Embryonic facial prominence (tissue), 1 donor: Measurements from ENCODE around the gene MKNK1.

Experiments
- DNase-seq: peaks from one replicate; pipeline ENCODE4 v3.0.0-alpha.2; 2016; ENCODE audit errors: extremely low spot score

MKNK1 gene

DNA sequence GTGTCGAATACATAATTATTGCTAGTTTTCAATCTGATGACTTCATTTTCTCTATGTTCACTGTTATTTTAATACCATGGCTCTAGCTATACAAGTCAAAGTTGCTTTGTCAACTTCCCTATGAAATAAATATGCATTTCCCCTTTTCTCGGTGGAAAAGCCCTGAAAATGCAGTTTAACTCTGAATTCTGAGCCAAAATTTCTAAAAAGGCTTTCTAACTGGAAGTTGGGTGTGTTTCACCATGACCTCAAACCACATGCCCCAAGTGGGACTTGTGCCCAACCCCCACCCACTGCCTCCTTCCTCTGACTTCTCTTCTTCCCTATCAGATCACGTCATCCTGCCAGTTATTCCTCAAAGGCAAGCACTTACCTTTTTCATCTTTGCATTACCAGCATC lies 8.9 kb downstream of the MKNK1 start:
- no peak for DNase-seq

DNA sequence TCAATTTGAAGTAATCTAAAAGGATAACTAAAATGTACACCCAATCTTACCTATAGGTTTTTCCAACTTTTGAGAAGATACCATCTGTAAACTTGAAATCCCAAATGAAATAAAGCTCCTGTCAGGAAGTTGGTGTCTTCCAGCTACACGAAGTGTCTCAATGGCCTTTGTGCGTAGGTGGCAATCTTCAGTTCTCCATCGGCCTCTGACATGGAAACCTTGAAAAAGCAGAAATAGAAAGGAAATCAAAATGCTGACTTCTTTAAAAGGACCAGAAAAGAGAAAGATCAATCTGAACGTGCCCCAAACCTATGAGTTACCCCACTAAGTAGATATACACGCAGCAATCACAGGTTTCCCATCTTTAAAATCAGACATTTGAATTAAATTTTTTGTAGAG lies 10.0 kb downstream of the MKNK1 start:
- DNase-seq, result no peak

DNA sequence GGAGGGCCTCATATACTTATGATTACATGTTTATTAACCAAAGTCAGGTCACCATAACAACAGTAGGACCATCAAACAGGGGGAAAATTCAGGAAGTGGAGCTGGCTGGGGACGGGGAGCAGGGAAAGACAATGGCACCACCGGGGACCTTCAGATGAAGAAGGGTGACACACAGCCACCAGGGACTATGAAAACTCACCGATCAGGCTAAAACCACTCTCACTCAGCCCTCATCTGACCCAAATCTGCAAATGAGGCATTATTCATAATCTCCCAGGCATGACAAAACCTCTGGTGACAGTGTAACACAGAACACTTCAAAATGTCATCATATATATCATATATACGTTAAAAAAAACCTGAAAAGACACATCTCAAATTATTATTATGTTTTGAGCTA lies 11.2 kb downstream of the MKNK1 start:
- DNase-seq, result no peak

DNA sequence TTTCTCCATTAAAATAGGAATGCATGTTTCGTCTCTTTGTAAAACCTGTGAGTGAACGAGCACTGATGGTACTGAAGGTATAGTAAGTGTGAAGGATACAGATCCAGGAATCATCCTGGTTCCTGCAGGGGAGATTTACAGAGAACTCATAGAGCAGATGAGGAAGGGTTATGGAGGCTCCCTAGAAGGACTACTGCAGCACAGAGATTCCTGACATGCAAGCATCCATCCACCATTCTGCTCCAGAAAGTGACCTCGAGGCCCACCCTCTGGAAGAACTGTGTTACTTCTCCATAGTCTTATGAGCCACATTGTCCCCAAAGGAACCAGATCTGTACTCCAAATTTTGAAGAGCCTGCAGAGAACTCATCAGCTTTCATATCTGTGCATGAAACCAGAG lies 14.5 kb downstream of the MKNK1 start:
- DNase-seq, result no peak

DNA sequence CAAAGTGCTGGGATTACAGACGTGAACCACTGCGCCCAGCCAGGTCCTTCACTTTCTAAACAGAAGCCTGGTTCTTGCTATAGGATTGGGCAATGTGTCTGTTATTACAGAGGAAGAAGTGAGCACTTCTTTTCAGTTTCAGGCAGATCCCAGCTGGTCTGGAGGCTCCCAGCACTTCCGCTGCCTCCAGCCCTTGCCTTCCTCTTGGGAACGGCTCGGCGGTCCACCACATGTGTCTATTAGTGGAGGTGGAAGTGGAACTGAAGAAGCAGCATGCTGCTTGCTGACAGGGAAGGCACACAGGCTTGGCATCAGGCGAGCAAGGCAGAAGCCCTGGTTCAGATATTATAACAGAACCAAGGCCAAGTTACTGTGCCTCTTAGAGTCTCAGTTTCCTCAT lies 17.0 kb downstream of the MKNK1 start:
- no peak for DNase-seq

DNA sequence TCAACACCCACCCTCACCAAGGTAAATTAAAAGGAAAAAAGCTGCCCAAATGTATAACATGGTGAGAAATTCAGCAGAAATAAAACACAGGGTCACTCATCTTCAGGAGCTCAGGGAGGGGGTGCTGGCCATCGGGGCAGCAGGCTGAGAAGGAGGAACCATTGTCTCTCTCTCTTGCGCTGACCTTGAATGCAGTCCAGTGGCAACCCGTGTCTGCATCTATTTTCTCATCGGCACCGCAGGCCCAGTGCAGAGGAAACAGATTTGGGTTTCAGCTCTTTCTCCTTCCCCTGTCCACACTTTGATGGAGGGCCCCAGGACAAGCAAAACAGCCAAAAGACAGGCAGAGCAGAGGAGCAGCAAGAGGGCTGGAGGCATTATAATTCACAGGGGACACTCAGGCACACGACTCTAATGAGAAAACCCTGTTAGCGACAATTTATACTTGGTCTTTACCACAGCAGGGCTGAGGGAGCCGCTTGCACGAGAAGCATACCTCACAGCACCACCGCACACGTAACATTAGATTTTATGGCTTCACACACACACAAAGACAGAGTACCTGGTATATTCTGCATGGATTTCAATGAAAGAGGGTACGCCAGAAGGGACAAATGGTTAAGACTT lies 18.6 kb downstream of the MKNK1 start:
- DNase-seq, result no peak

DNA sequence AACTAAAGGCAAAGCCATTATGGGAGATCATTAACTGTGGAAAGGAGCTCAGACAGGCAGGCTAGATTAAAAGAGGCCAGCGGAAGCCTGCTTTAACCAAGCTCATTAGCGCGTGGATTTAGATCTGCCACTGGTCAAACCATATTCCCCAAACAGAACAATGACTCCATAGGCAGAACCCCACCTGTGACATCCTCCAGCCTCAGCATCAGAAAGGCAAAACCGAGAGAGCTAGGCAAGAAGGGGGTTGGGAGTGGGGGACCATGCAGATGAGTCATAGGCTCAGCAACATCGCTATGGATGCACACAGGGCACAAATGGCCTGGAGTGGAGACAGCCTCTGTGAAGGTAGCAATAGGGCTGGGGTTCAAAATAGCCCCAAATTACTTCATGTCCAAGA lies 20.6 kb downstream of the MKNK1 start:
- DNase-seq, result no peak

DNA sequence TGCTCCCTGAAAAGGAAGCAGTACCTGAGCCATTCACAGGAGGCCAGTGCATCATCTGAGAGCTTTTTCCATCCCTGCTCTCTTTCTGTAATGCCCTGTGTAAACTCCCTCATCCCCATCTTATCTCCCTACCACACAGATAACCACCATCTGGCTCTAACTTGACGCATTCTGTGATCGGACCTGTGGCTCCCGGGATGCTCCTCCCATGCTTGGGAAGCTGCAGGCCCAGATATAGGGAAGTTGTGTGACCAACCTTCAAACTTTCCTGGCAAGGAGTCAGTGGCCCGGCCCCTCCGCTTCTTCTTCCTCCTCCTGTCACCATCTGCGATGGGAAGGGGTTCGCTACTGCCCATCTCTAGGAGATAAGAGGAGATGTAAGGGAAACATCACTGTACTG lies 21.1 kb downstream of the MKNK1 start:
- no peak for DNase-seq

DNA sequence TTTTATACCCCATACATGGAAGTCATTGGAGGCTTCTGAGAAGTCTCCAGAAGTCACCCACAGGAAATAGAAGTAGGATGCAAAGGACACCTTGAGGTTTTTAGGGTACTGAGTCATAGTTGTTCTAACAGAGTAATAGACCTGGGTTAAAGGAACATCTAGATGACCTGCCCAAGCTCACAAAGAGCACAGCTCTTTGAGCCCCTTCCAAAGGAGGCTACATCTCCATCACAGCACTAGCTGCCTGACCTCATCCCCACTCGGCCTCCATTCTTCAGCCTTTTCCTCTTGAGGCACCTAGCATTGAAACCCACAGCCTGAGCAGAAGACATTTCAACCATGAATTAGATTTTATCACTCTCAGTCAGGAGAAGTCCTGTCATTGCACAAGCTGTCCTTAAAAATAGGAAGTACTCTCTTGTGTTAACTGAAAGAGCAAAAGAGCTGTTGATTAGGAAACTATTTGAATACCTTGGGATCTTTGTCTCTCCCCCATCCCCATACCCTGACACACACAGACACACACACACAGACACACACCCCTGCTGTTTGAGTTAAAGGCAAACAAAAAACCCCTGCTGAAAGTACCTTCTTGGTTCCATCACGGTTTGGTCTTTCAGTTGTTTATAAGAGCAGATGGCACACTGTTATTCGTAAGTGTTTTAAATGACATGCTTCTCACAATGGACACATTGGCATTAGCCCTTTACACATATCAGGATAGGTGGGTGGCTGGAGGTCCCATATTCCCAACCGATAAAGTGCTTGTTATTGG lies 22.2 kb downstream of the MKNK1 start:
- no peak for DNase-seq

DNA sequence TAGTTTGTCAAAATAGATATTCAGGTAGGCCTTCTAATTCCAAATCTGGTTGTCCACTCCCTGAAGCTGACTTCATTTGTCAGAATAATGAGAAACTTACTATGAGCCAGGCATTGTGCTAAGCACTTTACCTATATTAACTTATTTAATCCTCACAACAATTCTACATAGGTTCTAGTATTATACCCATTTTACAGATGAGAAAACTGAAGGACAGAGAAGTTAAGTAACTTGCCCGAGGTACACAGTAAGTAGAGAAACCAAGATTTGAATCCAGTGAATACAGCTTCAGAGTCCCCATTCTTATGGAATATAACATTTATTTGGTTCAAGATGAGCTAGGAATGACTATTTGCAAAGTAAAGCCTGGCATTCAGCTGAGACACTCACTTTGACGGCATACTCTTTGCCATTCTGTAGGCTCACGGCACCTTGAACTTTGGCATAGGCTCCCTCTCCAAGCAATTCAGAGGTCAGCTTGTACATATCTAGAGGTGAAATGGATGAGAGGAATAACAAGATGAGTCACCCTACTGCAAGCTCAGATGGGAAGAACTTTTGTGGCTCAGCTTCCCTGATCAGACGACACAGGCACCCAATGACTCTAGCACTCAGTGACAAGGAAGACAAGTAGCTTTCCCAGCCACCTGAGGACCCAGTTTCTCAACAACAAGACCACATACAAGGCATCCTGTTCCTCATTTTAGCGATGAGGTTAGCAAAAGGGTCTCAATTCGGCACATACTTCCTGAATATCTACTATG lies 23.7 kb downstream of the MKNK1 start:
- DNase-seq, result no peak

DNA sequence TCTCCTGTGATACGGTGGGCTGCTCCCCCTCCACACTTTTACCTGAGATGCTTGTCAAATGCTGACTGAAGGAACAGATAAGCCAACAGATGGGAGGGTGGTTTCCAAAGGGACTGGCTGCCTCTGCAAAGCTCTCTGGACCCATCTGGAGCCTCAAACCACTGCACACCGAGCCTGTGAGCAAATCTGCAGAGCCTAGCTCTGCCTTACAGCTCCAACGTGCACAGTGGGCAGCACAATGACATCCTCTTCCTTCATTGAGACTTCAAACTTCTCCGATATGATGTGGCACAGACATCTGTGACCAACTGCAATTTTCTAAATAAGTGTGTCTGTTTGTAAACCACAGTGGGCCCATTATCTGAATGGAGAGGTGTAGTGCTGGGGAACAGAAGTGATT lies 26.4 kb downstream of the MKNK1 start:
- DNase-seq, result no peak

DNA sequence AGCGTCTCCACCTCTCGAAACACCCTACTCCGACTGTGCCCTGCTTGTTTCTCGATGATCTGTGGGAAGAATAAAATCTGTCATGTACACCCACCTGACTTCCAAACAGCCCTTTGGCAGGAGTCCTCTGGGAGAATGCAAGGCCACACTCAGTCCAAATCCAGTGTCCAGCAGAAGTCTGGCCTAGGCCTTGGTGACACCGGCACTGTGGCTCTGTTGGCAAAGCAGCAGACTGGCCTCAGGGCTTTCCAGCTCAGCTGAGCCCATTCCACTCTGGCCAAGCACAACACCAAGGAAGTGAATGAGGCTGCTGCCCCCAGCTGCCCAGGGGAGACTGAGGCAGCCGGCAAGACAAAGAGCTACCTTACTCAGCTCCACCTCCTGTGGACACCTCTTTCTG lies 27.5 kb downstream of the MKNK1 start:
- DNase-seq, result no peak

DNA sequence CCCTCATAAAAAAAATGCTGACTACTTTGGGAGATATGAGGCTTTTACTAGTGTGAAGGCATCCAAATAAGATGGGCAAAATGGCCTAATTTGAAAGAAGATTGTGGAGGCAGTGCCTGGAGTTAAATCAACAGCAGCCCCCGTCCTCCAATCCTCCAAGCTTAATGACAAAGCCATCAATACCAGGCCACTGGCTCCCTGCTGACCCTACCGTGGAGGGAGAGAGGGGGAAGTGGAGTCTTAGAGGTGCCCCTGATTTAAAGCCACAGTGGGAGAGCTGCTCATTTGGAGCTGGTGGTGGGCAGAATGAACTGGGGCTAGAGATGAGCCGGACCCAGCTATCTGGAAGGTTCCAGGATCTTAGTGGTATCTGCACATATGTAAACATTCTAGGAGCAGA lies 28.3 kb downstream of the MKNK1 start:
- no peak for DNase-seq

DNA sequence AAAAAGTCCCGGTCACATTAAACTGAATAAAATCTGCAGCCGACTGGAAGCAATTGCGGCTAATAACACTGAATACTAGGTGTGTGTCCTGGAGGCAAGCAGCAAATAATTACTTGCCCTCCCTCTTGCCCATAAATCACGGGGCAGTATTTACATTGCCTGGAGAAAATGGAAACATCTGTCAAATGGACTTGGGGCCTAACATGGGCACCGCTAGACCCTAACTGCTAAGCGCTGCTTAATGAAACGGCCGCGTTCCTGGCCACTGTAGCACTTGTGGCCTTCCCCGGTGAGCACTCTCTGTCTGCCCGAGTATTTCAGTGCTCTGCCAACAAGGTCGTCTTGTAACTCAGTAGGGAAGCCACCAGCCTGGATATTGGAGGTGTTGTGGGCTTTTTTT lies 28.8 kb downstream of the MKNK1 start:
- no peak for DNase-seq

DNA sequence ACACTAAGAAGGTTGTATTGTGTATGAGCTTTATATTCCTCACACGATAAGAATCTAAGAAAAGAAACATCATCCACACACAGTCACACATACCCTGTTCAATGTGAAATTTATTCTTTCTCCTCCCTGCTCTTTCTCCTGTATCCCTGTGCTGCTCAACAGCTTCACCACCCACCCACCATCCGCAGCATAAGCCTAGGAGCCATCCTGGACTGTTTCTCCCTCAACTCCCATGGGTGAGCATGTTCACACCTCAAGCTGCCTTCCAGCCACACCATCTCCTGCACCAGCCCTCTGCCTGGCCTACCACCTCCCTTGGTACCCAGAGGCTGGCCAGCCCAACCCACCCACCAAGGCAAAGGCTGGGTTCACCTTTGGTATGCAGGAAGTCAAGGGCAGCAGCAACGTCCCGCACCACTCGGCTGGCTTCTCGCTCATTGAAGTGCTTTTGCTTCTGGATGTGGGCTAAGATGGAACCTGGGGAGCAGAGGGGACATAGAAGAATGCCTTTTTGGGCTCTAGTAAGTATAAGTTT lies 32.3 kb downstream of the MKNK1 start:
- no peak for DNase-seq

DNA sequence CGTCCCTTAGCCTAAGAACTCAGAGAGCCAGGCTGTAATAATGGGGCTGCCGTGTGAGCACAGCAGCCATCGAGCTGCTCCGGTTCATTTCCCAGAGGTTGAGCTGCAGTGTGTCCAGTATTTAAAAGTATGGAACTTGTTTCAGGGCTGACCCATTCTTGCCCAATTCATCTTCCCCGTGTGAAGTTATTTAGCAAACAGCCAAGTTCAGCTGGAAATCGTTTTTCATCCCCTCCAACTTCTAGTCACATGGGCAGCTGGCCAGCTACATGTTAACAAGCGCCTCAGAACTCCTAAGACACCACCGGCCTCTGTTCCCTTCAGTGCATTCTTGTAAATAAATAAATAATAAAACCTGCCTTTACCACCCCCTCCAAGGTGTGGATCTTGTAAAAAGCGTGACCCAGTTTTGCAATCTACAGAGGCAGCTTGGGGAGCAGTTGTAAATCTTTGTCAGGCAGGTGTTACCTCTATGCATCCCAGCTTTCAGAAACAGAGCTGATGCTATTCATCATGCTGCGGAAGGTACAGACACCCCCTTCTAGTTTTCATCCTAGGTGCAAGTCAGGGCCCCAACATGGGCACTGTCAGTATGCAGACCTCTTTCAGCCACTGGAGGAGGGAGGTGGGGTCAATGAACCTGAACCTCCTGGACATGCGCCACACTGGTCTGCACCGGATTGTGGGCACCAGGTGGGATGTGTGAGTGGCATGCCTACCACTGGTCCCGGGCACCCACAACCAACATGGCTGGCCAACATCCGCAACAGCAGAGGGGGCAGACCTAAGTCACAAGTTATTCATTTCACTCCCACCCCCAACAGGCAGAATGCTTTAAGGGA lies 34.0 kb downstream of the MKNK1 start:
- no peak for DNase-seq

DNA sequence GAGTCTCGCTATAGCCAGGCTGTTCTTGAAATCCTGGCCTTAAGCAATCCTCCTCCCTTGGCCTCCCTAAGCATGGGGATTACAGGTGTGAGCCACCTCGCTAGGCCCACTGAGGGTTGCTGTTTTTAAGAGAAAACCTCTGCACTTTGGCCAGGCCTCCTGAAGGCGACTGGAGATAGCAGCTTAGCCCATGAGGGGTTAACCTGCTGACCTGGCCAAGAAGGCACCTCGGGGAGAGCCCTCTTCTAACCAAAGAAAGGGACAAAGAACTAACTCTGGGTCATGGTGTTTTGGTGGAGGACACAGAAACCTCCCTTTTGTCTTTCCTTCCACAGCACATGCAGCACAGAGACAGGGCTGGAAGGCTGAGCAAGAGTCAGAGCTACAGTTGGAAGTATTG lies 35.0 kb downstream of the MKNK1 start:
- DNase-seq, result no peak

DNA sequence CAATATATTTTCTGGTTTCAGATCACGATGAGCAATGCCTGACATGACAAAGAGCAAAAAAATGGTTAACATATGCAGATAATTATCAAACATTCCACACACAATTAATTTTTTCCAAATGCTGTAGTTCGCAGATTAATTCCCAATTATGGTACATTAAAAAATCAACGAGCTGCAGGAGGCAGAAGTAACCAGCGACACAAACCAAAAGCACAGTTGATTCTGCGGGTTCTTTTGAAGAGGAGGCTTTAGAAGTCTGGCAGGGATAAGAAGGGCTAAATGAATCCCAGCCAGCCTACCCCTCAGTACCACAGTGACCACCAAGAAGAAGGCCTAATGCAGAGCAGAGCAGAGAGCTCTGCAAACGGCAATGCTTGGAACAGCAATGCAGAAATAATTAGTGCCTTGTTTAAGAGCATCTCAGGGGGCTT lies 35.6 kb downstream of the MKNK1 start:
- no peak for DNase-seq

DNA sequence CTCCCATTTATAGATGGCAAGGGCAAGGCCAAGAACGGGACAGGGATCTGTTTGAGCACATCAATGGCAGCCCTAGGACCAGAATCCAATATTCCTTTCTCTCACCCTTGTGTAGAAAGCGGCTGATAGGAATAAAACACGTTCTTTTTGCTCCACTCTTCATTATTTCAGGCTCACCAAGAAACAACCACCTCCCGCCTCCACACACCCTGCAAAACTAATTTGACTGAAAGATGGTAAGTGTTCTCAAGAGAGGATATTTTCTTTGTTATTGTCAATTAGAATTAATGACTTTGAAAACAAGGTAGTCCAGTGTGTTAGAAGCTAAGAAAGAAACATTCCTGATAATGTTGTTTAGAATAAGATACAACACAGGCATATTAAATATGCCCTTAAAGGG lies 40.7 kb downstream of the MKNK1 start:
- DNase-seq, result no peak

DNA sequence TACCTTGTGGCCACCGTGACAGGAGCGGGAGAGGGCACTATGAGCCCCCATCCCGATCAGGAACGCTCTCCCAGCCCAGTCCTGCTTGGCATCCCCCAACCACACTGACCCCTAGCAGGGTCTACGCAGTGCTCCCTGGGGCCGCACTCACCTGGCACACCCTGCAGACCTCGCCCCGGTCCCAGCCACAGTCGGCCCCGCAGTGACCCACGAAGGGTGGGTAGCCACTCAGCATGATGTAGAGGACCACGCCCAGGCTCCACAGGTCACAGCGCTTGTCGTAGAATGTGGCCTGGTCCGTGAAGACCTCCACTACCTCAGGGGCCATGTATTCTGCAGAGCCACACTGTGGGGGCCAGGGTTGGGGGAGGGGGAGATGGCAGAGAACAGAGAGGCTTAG lies 41.6 kb downstream of the MKNK1 start:
- DNase-seq, result no peak

DNA sequence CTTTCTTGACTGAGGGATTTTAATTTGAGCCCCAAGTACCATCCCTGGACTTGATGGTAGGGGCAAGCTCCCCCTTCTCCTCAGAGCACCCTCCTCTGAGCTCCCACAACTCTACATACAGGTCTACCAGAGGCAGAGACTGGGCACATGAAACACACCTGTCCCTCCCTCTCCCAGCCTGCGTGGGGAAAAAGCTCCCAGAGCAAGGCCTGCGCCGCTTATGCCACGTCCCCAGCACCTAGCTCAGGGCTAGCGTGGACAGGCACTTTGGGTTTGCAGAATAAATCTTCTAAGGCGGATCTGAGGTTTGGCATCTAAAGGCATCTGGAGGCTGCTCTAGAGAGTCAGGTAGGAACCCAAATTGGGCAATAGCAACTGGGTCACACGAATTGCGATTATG lies 45.1 kb downstream of the MKNK1 start:
- DNase-seq, result no peak
